K562 (cell line): ENCODE results near the gene COL11A2. TPM values are rescaled to one million over a fixed set of nuclear protein-coding genes. Genes with fewer than 3 reads are reported as not detected.

Experiments used
- ATAC-seq: fragments of 200-7000 bp; cut with Tn5 transposase; 3 replicates; pipeline ENCODE4 v1.9.1; 2020; ENCODE audit warnings: moderate library complexity
- BruUV-seq: library from RNA; stranded (reverse); fragments of 400-500 nt; replicated peaks from 2 replicates; lab custom pipeline; 2021; lab: Mats Ljungman, UMichigan
- CTCF ChIA-PET: fragments of 300-600 bp; formaldehyde crosslinking; extraction: SDS; loops from one replicate; lab custom pipeline; 2021; ENCODE audit warnings: low intra/inter-chr PET ratio; lab: Yijun Ruan, JAX
- POLR2A ChIA-PET: fragments of 300-600, 350-650 bp; sonication (Branson Sonifier 250); formaldehyde crosslinking; extraction: SDS; loops from one replicate; lab custom pipeline; 2021; ENCODE audit warnings: antibody characterized with exemption, inconsistent platforms; lab: Yijun Ruan, JAX
- DNase-seq, 4 experiments: peaks; one replicate each; pipeline versions ENCODE4 v3.0.0 to v3.0.0-alpha.2; 2011 to 2018; ENCODE audit warnings: low spot score in 3 of 4, mixed read lengths in 3 of 4; ENCODE audit errors: extremely low read depth in 1 of 4
- FAIRE-seq: peaks from 2 replicates; lab custom pipeline; 2011; peaks lifted over from hg19 to GRCh38; lab: Jason Lieb, UNC
- H2AFZ ChIP-seq: 2 replicates; pipeline ENCODE4 v1.6.0; 2011; ENCODE audit warnings: low read depth, low read length, control low read depth, inconsistent platforms
- H3K27ac ChIP-seq: fragments of 200-600 bp; 3 replicates; pipeline ENCODE4 v1.8.0; 2011; ENCODE audit warnings: low read depth, mild to moderate bottlenecking, control low read depth, inconsistent platforms, low read length, moderate library complexity, mixed read lengths; ENCODE audit errors: extremely low read depth
- H3K27me3 ChIP-seq, 2 experiments: fragments of 300-600 bp in 1 of 2; 2 replicates in 1 of 2; 3 replicates in 1 of 2; pipeline versions ENCODE4 v1.6.0 to v1.8.0; 2011; ENCODE audit warnings: inconsistent platforms in 2 of 2, low read length in 2 of 2, mild to moderate bottlenecking in 1 of 2, mixed read lengths in 1 of 2, moderate library complexity in 1 of 2; ENCODE audit not compliant: control insufficient read depth in 2 of 2, insufficient read depth in 2 of 2
- H3K36me3 ChIP-seq: fragments of 300-600 bp; 3 replicates; pipeline ENCODE4 v1.8.0; 2011; ENCODE audit warnings: mild to moderate bottlenecking, low read length, inconsistent platforms; ENCODE audit not compliant: control insufficient read depth, insufficient read depth
- H3K4me1 ChIP-seq, 2 experiments: fragments of 200-600 bp in 1 of 2; replicated peaks in 1 of 2; 2 replicates in 1 of 2; 3 replicates in 1 of 2; pipeline versions ENCODE4 v1.5.1 to v1.8.0; 2011; ENCODE audit warnings: inconsistent platforms in 2 of 2, low read length in 2 of 2, mild to moderate bottlenecking in 1 of 2, mixed read lengths in 1 of 2, moderate library complexity in 1 of 2; ENCODE audit not compliant: control insufficient read depth in 2 of 2, insufficient read depth in 2 of 2
- H3K4me2 ChIP-seq: 2 replicates; pipeline ENCODE4 v1.6.1; 2011; ENCODE audit warnings: low read length, control low read depth, inconsistent platforms, mixed read lengths; ENCODE audit not compliant: insufficient read depth
- H3K4me3 ChIP-seq: fragments of 200-600 bp; sonication (generic), shearing (Covaris generic); 2 replicates; pipeline ENCODE4 v1.5.1; 2016; ENCODE audit warnings: control low read depth, inconsistent platforms
- H3K79me2 ChIP-seq: fragments of 200-600 bp; 3 replicates; pipeline ENCODE4 v1.8.0; 2011; ENCODE audit warnings: low read length, inconsistent platforms; ENCODE audit not compliant: control insufficient read depth, insufficient read depth
- H3K9ac ChIP-seq, 2 experiments: 2 replicates each; pipeline versions ENCODE4 v1.6.0 to v1.6.1; 2011; ENCODE audit warnings: low read depth in 2 of 2, low read length in 2 of 2, control low read depth in 1 of 2, inconsistent platforms in 1 of 2, mild to moderate bottlenecking in 1 of 2, mixed read lengths in 1 of 2; ENCODE audit not compliant: insufficient read depth in 1 of 2
- H3K9me1 ChIP-seq: one replicate; pipeline ENCODE4 v1.6.0; 2011; ENCODE audit warnings: inconsistent platforms, mild to moderate bottlenecking, low read length, moderate library complexity; ENCODE audit not compliant: control insufficient read depth, insufficient read depth
- H3K9me3 ChIP-seq: replicated peaks from 2 replicates; pipeline ENCODE4 v1.5.1; 2011; ENCODE audit warnings: low read depth, low read length, inconsistent platforms; ENCODE audit not compliant: control insufficient read depth, insufficient read depth
- H4K20me1 ChIP-seq: replicated peaks from 2 replicates; pipeline ENCODE4 v1.6.1; 2011; ENCODE audit warnings: low read length, inconsistent platforms, mixed read lengths; ENCODE audit not compliant: control insufficient read depth, insufficient read depth
- ATF1 ChIP-seq, 2 experiments: fragments of 450-650 bp in 1 of 2; IDR thresholded peaks; 2 replicates each; pipeline ENCODE4 v1.6.1; 2016; ENCODE audit warnings: missing compliant biosample characterization in 1 of 2, missing genetic modification characterization in 1 of 2
- ZNF740 ChIP-seq, 3 experiments: fragments of 200-800 bp in 1 of 3; sonication (Bioruptor generic) in 1 of 3; sonication (generic) in 1 of 3; formaldehyde crosslinking in 1 of 3; IDR thresholded peaks; 2 replicates each; pipeline versions ENCODE4 v1.6.1 to v1.8.0; 2016 to 2022; ENCODE audit warnings: mild to moderate bottlenecking in 2 of 3, missing compliant biosample characterization in 2 of 3, missing genetic modification characterization in 2 of 3, missing genetic modification reagents in 1 of 3
- WGBS: fragments of 100-300 bp; shearing (Covaris generic); methylation state at CpG from one replicate; pipeline ENCODE4 v1.1.6; 2016; ENCODE audit warnings: low coverage, mixed read lengths; ENCODE audit not compliant: insufficient coverage; ENCODE audit errors: missing lambda C conversion rate; 5-methylcytosine and 5-hydroxymethylcytosine counted together
- in situ Hi-C: fragments of 300-500 bp; cut with MboI; formaldehyde crosslinking; loops from 4 replicates; pipeline ENCODE4 v1.15.0; 2018; ENCODE audit warnings: inconsistent platforms, mixed read lengths
- intact Hi-C: fragments of 100-400 bp; cut with micrococcal nuclease; formaldehyde crosslinking; loops from 2 replicates; pipeline ENCODE4 v1.14.2; 2022
- polyA plus RNA-seq, 8 experiments: library from polyadenylated mRNA; depleted of rRNA in 4 of 8; stranded (reverse) in 5 of 8; unstranded in 3 of 8; fragments of >200 nt; fragmentation: Nextera tagmentation in 2 of 8; fragmentation: Illumina TruSeq in 1 of 8; extraction: Ambion mirVana in 2 of 8; extraction: Trizol in 1 of 8; gene quantifications; 2 replicates each; pipeline versions ENCODE4 v1.2.1 to v1.2.3, GENCODE V29; 2011 to 2014; ENCODE audit warnings: inconsistent platforms in 1 of 8, missing spikeins in 1 of 8
- total RNA-seq, 7 experiments: library from RNA; depleted of rRNA in 6 of 7; stranded (reverse); fragments of >200 nt in 6 of 7; fragmentation: Illumina TruSeq in 2 of 7; extraction: Trizol in 2 of 7; gene quantifications; 2 replicates each; pipeline versions ENCODE4 v1.2.1 to v1.2.3, GENCODE V29; 2011 to 2021; ENCODE audit warnings: low replicate concordance in 1 of 7

The COL11A2 gene
- total and polyA plus RNA-seq, 9 of the 15 experiments (the other 6 are each of a cell fraction or from before 2014, with no cell fraction given), result 0.04 to 0.35 (median 0.09) TPM; not detected in 1

- Histone ChIP-seq H3K9me3 (no peaks in the 10 kb centered on the region), H3K36me3 (peaks cover 54% of the 10 kb centered on the region), H3K9me1 (peaks cover 3% of the 10 kb centered on the region), H3K4me1 (peaks cover 42 to 64% of the 10 kb centered on the region in 2 experiments), H4K20me1 (peaks cover 16% of the 10 kb centered on the region; the same call in 1 of the 2 replicates), H3K27ac (0 out of 3 replicates have a peak overlapping the region, but pooled peaks have one; percentile 75), H3K4me2 (peak overlapping the region; percentile 2; the same call in 1 of the 2 replicates), H3K79me2 (peaks cover 58% of the 10 kb centered on the region), H2AFZ (no peak overlapping the region), H3K4me3 (no peak overlapping the region), H3K9ac (no peak overlapping the region; a peak in 1 of 4 replicates), H3K27me3 (no peaks in the 10 kb centered on the region)
- TF ChIP-seq ATF1 (CRISPR knock-in tag; IDR thresholded peaks at IDR 0.05) (no peak), ATF1 (tag; IDR thresholded peaks at IDR 0.05) (no peak), ZNF740 (CRISPR knock-in tag; IDR thresholded peaks at IDR 0.05) (peak; percentile 71), ZNF740 (tag; IDR thresholded peaks at IDR 0.05) (no peak; a peak in 1 of 4 replicates)
- 74% methylated on average over 2 of the region's 3 CpGs for WGBS
- intact Hi-C loops (no loop called here), in situ Hi-C loops (no loop called here)
- no peak for FAIRE-seq
- DNase-seq, result no peak
- ChIA-PET POLR2A (interaction anchor here (0.7 kb wide), 1 partner anchor 13 kb away, joined by 3 read pairs; no protein-coding TSS in a partner anchor), CTCF (no interaction called here)
- ATAC-seq, result no peak
- no TSS peak for BruUV-seq
These were observed 14.0 kb upstream of the COL11A2 start for GRCh38 chr6:33206027-33206863.
